GM12865 (cell line): ENCODE measurements around the gene FAM181A.
A peak's percentile ranks its signal among the peaks of the same experiment; 100 is the strongest.

Experiments
- DNase-seq: peaks from one replicate; pipeline ENCODE4 v3.0.0; 2010; ENCODE audit warnings: low read depth
- H3K4me3 ChIP-seq: 2 replicates; pipeline ENCODE4 v1.5.1; 2011; ENCODE audit warnings: mild to moderate bottlenecking, low read depth, low read length, control low read depth
- CTCF ChIP-seq: IDR thresholded peaks from 2 replicates; pipeline ENCODE4 v1.5.1; 2011; ENCODE audit warnings: low read length, control low read depth, low read depth, inconsistent platforms; ENCODE audit not compliant: insufficient read depth; ENCODE audit errors: missing control alignments

The FAM181A gene

GRCh38 chr14:93957751-93958566 lies 30.8 kb downstream of the FAM181A start:
- no peak for TF ChIP-seq CTCF
- no peak for DNase-seq
- H3K4me3 ChIP-seq: no peak overlapping the region

- H3K4me3 ChIP-seq: no peak overlapping the region
- no peak for TF ChIP-seq CTCF
- no peak for DNase-seq
Observed at GRCh38 chr14:93958567-93959238, 31.6 kb downstream of the FAM181A start.

GRCh38 chr14:93959239-93960107 lies 32.3 kb downstream of the FAM181A start:
- peak; percentile 98 for DNase-seq
- no peak for TF ChIP-seq CTCF
- H3K4me3 ChIP-seq: no peak overlapping the region

GRCh38 chr14:93960108-93960475 lies 32.9 kb downstream of the FAM181A start:
- TF ChIP-seq CTCF: no peak
- no peak for DNase-seq
- H3K4me3 ChIP-seq: no peak overlapping the region

- TF ChIP-seq CTCF: no peak
- no peak for DNase-seq
- H3K4me3 ChIP-seq: no peak overlapping the region
Observed at GRCh38 chr14:93960774-93961438, 33.8 kb downstream of the FAM181A start.

GRCh38 chr14:93961620-93962019 lies 34.5 kb downstream of the FAM181A start:
- no peak overlapping the region for H3K4me3 ChIP-seq
- DNase-seq: no peak
- TF ChIP-seq CTCF: no peak
